Heart right ventricle (tissue), 16 donors: ENCODE data around the gene ARHGAP22. TPM values are rescaled to one million over a fixed set of nuclear protein-coding genes. Genes with fewer than 3 reads are reported as not detected.

Experiments used
- ATAC-seq, 8 donors: fragments of 200-7000 bp; cut with Tn5 transposase; one replicate each; pipeline ENCODE4 v1.9.1; 2020; ENCODE audit warnings: mild to moderate bottlenecking in 8 of 8, moderate library complexity in 8 of 8, moderate number of reproducible peaks in 1 of 8
- DNase-seq, 2 donors: peaks; one replicate each; pipeline ENCODE4 v3.0.0-alpha.2; 2020
- H3K27ac ChIP-seq, 10 donors: fragments of 200-600 bp; sonication (generic) in 2 of 10; one replicate each; pipeline versions ENCODE4 v1.5.0 to v1.8.0; 2020 to 2022; ENCODE audit warnings: mild to moderate bottlenecking in 3 of 10
- H3K27me3 ChIP-seq, 7 donors: fragments of 200-600 bp; one replicate each; pipeline ENCODE4 v1.8.0; 2021 to 2022; ENCODE audit warnings: mild to moderate bottlenecking in 2 of 7
- H3K36me3 ChIP-seq, 9 donors: fragments of 200-600 bp; sonication (generic) in 1 of 9; one replicate each; pipeline versions ENCODE4 v1.5.0 to v1.8.0; 2020 to 2022; ENCODE audit warnings: mild to moderate bottlenecking in 2 of 9
- H3K4me1 ChIP-seq, 9 donors: fragments of 200-600 bp; sonication (generic) in 1 of 9; one replicate each; pipeline versions ENCODE4 v1.5.0 to v1.8.0; 2020 to 2022; ENCODE audit warnings: mild to moderate bottlenecking in 4 of 9
- H3K4me3 ChIP-seq, 10 donors: fragments of 200-600 bp; sonication (generic) in 2 of 10; one replicate each; pipeline versions ENCODE4 v1.5.0 to v1.8.0; 2020 to 2022; ENCODE audit warnings: mild to moderate bottlenecking in 7 of 10, moderate library complexity in 2 of 10
- H3K9me3 ChIP-seq, 11 donors: fragments of 200-600 bp in 10 of 11; sonication (generic) in 2 of 11; one replicate each; pipeline versions ENCODE4 v1.5.0 to v1.8.0; 2013 to 2022; ENCODE audit warnings: mild to moderate bottlenecking in 2 of 11, control low read depth in 1 of 11, moderate library complexity in 1 of 11
- CTCF ChIP-seq, 9 donors: fragments of 200-600 bp; sonication (generic) in 2 of 9; IDR thresholded peaks; one replicate each; pipeline versions ENCODE4 v1.5.0 to v1.8.0; 2021 to 2022; ENCODE audit warnings: antibody characterized with exemption in 9 of 9, mild to moderate bottlenecking in 5 of 9, moderate library complexity in 1 of 9
- WGBS, 2 donors: extraction: QIAGEN DNeasy Blood & Tissue Kit; methylation state at CpG; one replicate each; pipeline ENCODE4 v1.1.7; 2013; ENCODE audit warnings: inconsistent platforms in 1 of 2; 5-methylcytosine and 5-hydroxymethylcytosine counted together
- intact Hi-C, 10 donors: fragments of 100-400 bp; cut with DNase I; formaldehyde crosslinking; loops; one replicate each; pipeline versions ENCODE4 v1.11.1 to v1.14.2; 2022
- polyA plus RNA-seq, 2 donors: library from polyadenylated mRNA; stranded (reverse); fragments of 200-250 nt; gene quantifications; one replicate each; pipeline ENCODE4 v1.2.3, GENCODE V29; 2013
- total RNA-seq, 10 donors: library from RNA; stranded (reverse); fragmentation: NEBNext Ultra II Directional in 3 of 10; extraction: Animal tissue kit (Norgen Biotek cat#: 25700) in 3 of 10; gene quantifications; one replicate each; pipeline versions ENCODE4 v1.2.1 to v1.2.4, GENCODE V29; 2021 to 2023
- donor health status: Arrhythmogenic right ventricular cardiomyopathy.
- donor health status: ischemic (EF 13 %, LVEDD 7.1; RV severe dilation, severe dysfunction).
- donor health status: healthy with polysubstance abuse.
- donor health status: DM: no; HTN: yes; CAD: no.
- donor health status: DM: no; HTN: no; CAD: no.
- donor health status: ischemic (EF 25% LVEDD 6.9; RV normal size, moderate dysfunction).
- donor health status: ischemic (EF 25% LVEDD 5.7; RV mildly dilated, moderate dysfunction).
- donor health status: healthy.
- donor health status: DM: yes; HTN: yes; CAD: no.
- donor health status: Ischemic cardiomyopathy.
- donor health status: ischemic (EF 35%, LVEDD 5.7; RV mildly dilated, moderate dysfunction).
- donor health status: nonischemic (EF 11% LVEDD 7.7; RV severe dilation, severe dysfunction).
- donor health status: DM: yes; HTN: yes; CAD: no.
- donor health status: PGD.
- donor health status: ischemic (EF 29% LVEDD 5.4; RV normal size, mild dysfunction).
- donor health status: nonischemic (EF 23%, LVEDD 6.1; RV moderate dilation, normal function).

Gene ARHGAP22
- total and polyA plus RNA-seq, 12 donors = 1.5 to 9.3 (median 2.8) TPM

GRCh38 chr10:48594803-48595538 lies 9.9 kb downstream of the ARHGAP22 start:
- DNase-seq (no peak), ATAC-seq (no peak)
- H3K27me3 ChIP-seq = peaks cover 0 to 6% (median 0%) of the 10 kb centered on the region in 7 donors
- intact Hi-C loops = no loop called here
- H3K27ac ChIP-seq = peak overlapping the region in 1 of 10 donors; percentile 21
- TF ChIP-seq CTCF (IDR thresholded peaks at IDR 0.05) = no peak
- no peaks in the 10 kb centered on the region for H3K36me3 ChIP-seq
- peaks cover 0 to 20% (median under 1%) of the 10 kb centered on the region in 9 donors for H3K4me1 ChIP-seq
- H3K9me3 ChIP-seq = no peaks in the 10 kb centered on the region
- H3K4me3 ChIP-seq = no peak overlapping the region
- 53 to 65% methylated on average over 7 of the region's 7 CpGs for WGBS, 2 donors

GRCh38 chr10:48594371-48594770 lies 10.5 kb downstream of the ARHGAP22 start:
- no peak for ATAC-seq
- no peak for TF ChIP-seq CTCF (IDR thresholded peaks at IDR 0.05)
- intact Hi-C loops = no loop called here
- DNase-seq = no peak
- Histone ChIP-seq H3K27me3 (peaks cover 0 to 6% (median 0%) of the 10 kb centered on the region in 7 donors), H3K27ac (peak overlapping the region in 1 of 10 donors; percentile 21), H3K9me3 (no peaks in the 10 kb centered on the region), H3K4me1 (peaks cover 0 to 17% (median 6%) of the 10 kb centered on the region in 9 donors), H3K4me3 (no peak overlapping the region), H3K36me3 (no peaks in the 10 kb centered on the region)
- 88 to 90% methylated on average over 4 of the region's 4 CpGs for WGBS, 2 donors

- H3K27me3 ChIP-seq = peaks cover 0 to 6% (median 0%) of the 10 kb centered on the region in 7 donors
- peaks cover 0 to 30% (median 18%) of the 10 kb centered on the region in 9 donors for H3K4me1 ChIP-seq
- no peak overlapping the region for H3K27ac ChIP-seq
- TF ChIP-seq CTCF (IDR thresholded peaks at IDR 0.05) = no peak
- H3K4me3 ChIP-seq = no peak overlapping the region
- H3K9me3 ChIP-seq = no peaks in the 10 kb centered on the region
- 89 to 91% methylated on average over 6 of the region's 6 CpGs for WGBS, 2 donors
- intact Hi-C loops = no loop called here
- ATAC-seq (no peak), DNase-seq (no peak)
- H3K36me3 ChIP-seq = no peaks in the 10 kb centered on the region
Observed at GRCh38 chr10:48592346-48592745, 12.5 kb downstream of the ARHGAP22 start.

GRCh38 chr10:48590945-48591344 lies 13.9 kb downstream of the ARHGAP22 start:
- DNase-seq (no peak), ATAC-seq (no peak)
- H3K9me3 ChIP-seq = no peaks in the 10 kb centered on the region
- H3K4me1 ChIP-seq = peaks cover 0 to 34% (median 18%) of the 10 kb centered on the region in 9 donors
- intact Hi-C loops = no loop called here
- WGBS, 2 donors = 95% methylated on average over 10 of the region's 10 CpGs
- H3K36me3 ChIP-seq = no peaks in the 10 kb centered on the region
- H3K27ac ChIP-seq = peak overlapping the region in 1 of 10 donors; percentile 7
- H3K27me3 ChIP-seq = peaks cover 0 to 6% (median 0%) of the 10 kb centered on the region in 7 donors
- no peak overlapping the region for H3K4me3 ChIP-seq
- no peak for TF ChIP-seq CTCF (IDR thresholded peaks at IDR 0.05)
